Mucosa of rectum (tissue), 2 donors: Measurements from ENCODE around the gene ADCY10.
A peak's percentile ranks its signal among the peaks of the same experiment; 100 is the strongest.

ENCODE experiments used
- H3K27ac ChIP-seq, 2 donors: one replicate each; pipeline ENCODE4 v1.7.0; 2013; ENCODE audit warnings: inconsistent platforms in 2 of 2, low read depth in 2 of 2, low read length in 2 of 2
- H3K27me3 ChIP-seq, 2 donors: one replicate each; pipeline ENCODE4 v1.7.0; 2013; ENCODE audit warnings: low read length in 2 of 2; ENCODE audit not compliant: control insufficient read depth in 2 of 2, insufficient read depth in 2 of 2
- H3K36me3 ChIP-seq, 2 donors: one replicate each; pipeline ENCODE4 v1.7.0; 2013; ENCODE audit warnings: low read length in 2 of 2; ENCODE audit not compliant: control insufficient read depth in 2 of 2, insufficient read depth in 2 of 2
- H3K4me1 ChIP-seq, 2 donors: one replicate each; pipeline ENCODE4 v1.7.0; 2013; ENCODE audit warnings: low read length in 2 of 2, mild to moderate bottlenecking in 1 of 2; ENCODE audit not compliant: control insufficient read depth in 2 of 2, insufficient read depth in 2 of 2
- H3K4me3 ChIP-seq, 2 donors: one replicate each; pipeline ENCODE4 v1.7.0; 2013; ENCODE audit warnings: low read length in 2 of 2
- H3K9ac ChIP-seq, 2 donors: one replicate each; pipeline ENCODE4 v1.7.0; 2013; ENCODE audit warnings: low read length in 2 of 2, low read depth in 1 of 2, mild to moderate bottlenecking in 1 of 2
- H3K9me3 ChIP-seq, 2 donors: one replicate each; pipeline ENCODE4 v1.7.0; 2013; ENCODE audit warnings: low read length in 2 of 2; ENCODE audit not compliant: control insufficient read depth in 2 of 2
- donor health status: healthy.
- donor health status: Normal muscosa, but diverticular disease.

ADCY10 gene

DNA sequence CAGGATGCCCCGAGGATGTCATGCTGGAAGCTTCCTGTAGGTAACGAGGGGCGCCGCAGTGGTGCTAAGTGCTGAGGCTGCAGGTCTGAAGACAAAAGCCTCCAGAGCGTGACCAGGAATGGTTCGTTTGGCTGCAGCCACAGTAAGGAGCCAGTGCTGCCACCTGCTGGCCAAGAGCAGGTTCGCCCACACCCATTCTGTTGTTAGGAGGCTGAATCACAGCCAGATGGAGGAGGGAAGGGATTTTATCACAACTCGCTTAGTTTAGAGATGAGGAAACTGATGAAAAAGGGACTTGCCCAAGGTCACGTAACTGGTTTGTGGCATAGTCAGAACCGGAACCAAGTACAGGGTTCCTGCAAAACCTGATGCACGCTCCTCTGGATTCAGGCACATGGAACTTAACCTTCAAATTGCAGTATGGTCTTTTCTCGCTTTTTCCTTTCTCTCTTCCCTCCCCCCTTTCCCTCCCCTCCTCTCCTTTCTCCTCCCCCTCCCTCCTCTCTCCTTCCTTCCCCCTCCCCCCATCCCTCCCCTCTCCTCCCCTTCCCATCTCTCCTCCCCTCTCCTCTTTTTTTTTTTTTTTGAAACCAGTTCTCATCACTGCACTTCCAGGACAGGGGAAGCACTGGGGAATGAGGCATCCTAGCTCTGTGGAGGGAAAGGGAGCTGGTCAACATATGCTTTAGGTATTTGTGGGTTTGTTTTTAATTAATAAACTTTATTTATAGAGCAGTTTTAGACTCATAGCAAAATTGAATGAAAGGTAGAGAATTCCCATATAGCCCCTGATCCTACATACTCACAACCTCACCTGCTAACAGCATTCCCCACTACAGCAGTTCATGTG, 110.4 kb downstream of the ADCY10 start:
- Histone ChIP-seq H3K27me3 (no peaks in the 10 kb centered on the region), H3K9me3 (no peaks in the 10 kb centered on the region), H3K36me3 (no peaks in the 10 kb centered on the region), H3K4me3 (no peak overlapping the region), H3K27ac (no peak overlapping the region), H3K9ac (peak overlapping the region in 1 of 2 donors; percentile 35), H3K4me1 (peaks cover 0 to 3% of the 10 kb centered on the region in 2 donors)

DNA sequence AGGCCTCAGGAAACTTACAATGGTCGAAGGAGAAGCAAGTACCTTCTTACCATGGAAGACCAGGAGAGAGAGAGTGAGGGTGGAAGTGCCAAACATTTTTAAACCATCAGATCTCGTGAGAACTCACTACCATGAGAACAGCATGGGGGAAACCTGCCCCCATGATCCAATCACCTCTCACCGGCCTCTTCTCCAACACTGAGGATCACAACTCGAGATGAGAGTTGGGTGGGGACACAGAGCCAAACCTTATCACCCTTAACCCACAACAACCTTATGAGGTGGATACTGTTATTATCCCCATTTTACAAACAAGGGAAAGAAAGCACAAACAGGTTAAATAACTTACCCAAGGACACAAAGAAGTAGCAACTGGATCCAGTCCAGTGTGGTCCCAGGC, 111.7 kb downstream of the ADCY10 start:
- H3K4me3 ChIP-seq: no peak overlapping the region
- H3K4me1 ChIP-seq: peaks cover 0 to 3% of the 10 kb centered on the region in 2 donors
- no peaks in the 10 kb centered on the region for H3K27me3 ChIP-seq
- H3K36me3 ChIP-seq: no peaks in the 10 kb centered on the region
- no peak overlapping the region for H3K27ac ChIP-seq
- no peak overlapping the region for H3K9ac ChIP-seq
- H3K9me3 ChIP-seq: no peaks in the 10 kb centered on the region

DNA sequence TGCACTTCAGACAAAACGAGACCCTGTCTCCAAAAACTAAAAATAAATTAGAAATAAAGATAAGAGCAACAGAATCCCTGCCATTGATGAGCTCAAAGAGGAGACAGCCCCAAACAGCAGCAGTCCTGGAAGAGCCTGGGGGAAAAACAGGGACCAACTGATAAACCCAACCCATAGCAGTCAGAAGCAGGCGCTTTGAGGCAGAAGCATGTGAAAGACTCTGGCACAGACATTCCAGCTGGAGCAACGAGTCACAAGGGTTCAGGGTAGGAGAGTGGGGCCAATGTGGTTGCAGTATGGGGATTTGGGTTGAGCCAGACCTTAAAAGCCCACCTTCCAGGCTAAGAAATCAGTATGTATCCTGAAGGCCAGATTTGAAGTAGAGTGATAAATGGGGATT, 113.7 kb downstream of the ADCY10 start:
- Histone ChIP-seq H3K4me3 (no peak overlapping the region), H3K27me3 (no peaks in the 10 kb centered on the region), H3K9me3 (no peaks in the 10 kb centered on the region), H3K4me1 (peaks cover 0 to 3% of the 10 kb centered on the region in 2 donors), H3K9ac (no peak overlapping the region), H3K27ac (no peak overlapping the region), H3K36me3 (no peaks in the 10 kb centered on the region)

DNA sequence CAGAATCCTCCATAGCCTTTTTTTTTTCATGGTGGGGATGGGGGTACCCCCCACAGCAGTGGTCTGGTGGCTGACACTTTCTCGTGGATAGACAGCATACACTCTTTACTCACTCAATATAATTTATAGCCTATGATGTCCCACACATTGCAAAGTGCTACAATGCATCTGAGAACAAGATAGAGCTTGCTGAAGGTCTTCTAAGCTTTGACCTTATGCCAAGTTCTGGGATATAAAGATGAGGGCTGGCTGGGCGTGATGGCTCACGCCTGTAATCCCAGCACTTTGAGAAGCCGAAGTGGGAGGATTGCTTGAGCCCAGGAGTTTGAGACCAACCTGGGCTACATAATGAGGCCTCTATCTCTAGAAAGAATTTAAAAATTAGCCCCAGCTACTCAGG, 114.2 kb downstream of the ADCY10 start:
- no peak overlapping the region for H3K27ac ChIP-seq
- H3K4me1 ChIP-seq: peaks cover 0 to 3% of the 10 kb centered on the region in 2 donors

DNA sequence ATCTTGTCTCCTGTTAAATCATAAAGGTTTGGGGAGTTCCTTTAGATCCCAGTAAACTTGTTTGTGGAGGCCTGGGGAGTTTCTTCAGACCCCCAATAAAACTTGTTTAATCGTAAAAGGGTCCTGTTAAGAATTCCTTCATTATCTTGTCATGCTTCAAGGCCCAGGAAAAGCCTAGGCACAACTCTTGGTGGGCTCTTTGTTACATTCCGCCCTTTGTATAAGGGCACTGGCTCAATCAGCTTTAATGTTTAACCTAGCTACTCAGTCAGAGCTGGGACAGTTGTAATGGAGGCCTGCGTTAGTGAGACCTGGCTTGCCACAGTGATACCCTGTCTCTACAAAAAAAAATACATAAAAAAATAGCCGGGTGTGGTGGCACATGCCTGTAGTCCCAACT, 115.0 kb downstream of the ADCY10 start:
- no peak overlapping the region for H3K27ac ChIP-seq
- no peak overlapping the region for H3K4me3 ChIP-seq
- no peaks in the 10 kb centered on the region for H3K36me3 ChIP-seq
- H3K9me3 ChIP-seq: no peaks in the 10 kb centered on the region
- H3K9ac ChIP-seq: no peak overlapping the region
- no peaks in the 10 kb centered on the region for H3K27me3 ChIP-seq
- peaks cover 0 to 3% of the 10 kb centered on the region in 2 donors for H3K4me1 ChIP-seq

More for the DNA sequence above, 114.2 kb downstream of the ADCY10 start:
- H3K27me3 ChIP-seq: no peaks in the 10 kb centered on the region
- no peaks in the 10 kb centered on the region for H3K36me3 ChIP-seq
- H3K9ac ChIP-seq: no peak overlapping the region
- no peak overlapping the region for H3K4me3 ChIP-seq
- H3K9me3 ChIP-seq: no peaks in the 10 kb centered on the region

DNA sequence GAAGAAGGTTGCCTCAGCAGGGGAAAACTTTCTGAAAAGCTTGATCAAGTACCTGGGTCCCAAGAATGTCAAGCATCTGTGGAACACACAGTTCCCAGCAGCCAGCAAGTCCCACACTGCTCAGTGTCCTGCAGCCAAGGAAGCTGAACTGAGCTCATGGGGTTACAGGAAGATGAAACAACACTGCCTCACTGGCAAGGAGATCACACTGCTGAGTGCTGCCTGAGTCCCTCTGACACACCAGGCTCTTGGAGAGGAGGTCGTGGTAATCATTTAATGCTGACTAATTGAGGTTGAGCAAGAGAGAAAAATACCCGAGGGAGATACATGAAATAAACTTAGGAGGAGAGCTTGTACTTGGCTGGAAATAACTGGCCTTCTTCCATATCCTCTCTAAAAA, 116.9 kb downstream of the ADCY10 start:
- Histone ChIP-seq H3K27ac (peak overlapping the region; percentile 4), H3K9ac (no peak overlapping the region), H3K27me3 (no peaks in the 10 kb centered on the region), H3K9me3 (no peaks in the 10 kb centered on the region), H3K4me3 (no peak overlapping the region), H3K36me3 (no peaks in the 10 kb centered on the region), H3K4me1 (no peaks in the 10 kb centered on the region)

DNA sequence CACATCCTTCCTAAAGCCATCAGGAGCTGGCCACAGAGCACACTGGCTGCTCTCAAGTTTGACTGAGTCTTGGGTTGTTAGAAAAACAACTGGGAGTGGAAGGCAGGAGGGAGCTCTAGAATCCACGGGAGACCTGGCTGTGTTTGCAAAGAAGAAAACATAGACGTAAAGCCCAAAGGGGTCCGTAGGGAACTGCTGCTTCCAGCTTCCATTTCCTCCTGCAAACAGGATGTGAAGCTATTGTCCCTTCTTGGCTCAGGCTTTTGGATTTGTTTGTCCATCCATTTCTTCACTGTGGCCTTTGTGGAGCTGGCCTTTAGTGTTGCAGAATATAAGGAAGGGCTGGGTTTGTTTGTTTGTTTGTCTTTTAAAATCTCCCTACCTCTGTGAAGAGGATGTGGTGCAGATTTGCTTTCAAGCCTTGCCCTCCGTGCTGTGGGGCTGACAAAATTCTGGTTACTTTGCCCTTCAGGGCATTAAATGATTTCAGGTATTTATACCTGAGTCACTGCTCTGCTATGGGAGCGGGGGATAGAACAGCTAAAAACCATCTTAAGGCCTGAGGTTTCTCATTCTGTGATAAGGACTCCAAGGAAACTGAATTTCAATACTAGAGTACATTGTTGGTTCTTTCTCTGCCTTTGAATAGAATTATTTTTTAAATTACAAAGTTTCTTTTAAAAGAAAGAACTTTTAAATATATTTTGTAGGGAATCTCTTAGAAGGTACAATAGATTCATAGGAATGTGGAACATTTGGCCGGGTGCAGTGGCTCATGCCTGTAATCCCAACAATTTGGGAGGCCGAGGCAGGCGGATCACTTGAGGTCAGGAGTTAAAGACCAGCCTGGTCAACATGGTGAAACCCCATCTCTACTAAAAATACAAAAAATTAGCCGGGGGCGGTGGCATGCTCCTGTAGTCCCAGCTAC, 117.9 kb downstream of the ADCY10 start:
- Histone ChIP-seq H3K4me1 (no peaks in the 10 kb centered on the region), H3K9ac (no peak overlapping the region), H3K36me3 (peaks cover 0 to 2% of the 10 kb centered on the region in 2 donors), H3K27ac (peak overlapping the region in 1 of 2 donors; percentile 4), H3K27me3 (no peaks in the 10 kb centered on the region), H3K4me3 (no peak overlapping the region), H3K9me3 (no peaks in the 10 kb centered on the region)

DNA sequence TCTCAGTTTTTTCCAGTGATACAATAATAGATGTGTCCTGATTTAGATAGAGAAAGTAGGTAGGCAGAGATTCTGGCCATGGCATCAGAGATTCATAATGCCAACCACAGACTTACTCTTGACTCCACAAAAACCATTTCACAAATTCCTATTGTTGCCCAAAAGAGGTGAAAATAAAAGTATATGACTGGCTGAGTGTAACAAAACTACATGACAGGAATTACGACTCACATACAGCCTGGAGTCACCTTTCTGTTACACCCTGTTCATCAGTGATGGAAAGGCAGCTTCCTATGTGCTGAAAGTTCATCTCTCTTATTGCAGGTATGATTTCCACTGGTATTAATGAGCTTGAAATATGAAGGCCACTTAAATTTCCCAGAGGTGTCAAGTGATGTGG, 119.9 kb downstream of the ADCY10 start:
- no peak overlapping the region for H3K9ac ChIP-seq
- no peaks in the 10 kb centered on the region for H3K4me1 ChIP-seq
- no peak overlapping the region for H3K4me3 ChIP-seq
- no peaks in the 10 kb centered on the region for H3K9me3 ChIP-seq
- no peaks in the 10 kb centered on the region for H3K27me3 ChIP-seq
- H3K27ac ChIP-seq: no peak overlapping the region
- peaks cover 8 to 14% of the 10 kb centered on the region in 2 donors for H3K36me3 ChIP-seq

DNA sequence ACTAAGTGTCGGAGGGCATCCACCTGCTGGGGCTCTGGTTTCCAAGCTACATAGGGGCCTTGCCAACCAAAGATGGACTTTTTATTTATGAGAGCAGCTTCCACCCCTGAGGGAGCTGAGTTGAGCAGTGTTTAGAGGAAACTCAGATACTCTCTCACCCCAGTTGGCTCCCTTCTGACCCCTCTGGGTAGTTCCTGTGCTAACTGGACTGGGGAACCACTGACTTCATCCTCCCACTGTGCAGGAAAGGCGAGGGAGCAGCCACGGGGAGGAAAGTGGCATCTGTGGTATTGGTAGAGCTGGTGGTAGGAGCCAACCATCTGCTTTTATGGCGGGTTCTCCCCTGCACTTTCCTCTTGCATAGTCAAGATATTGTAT, 121.8 kb downstream of the ADCY10 start:
- Histone ChIP-seq H3K36me3 (peaks cover 20% of the 10 kb centered on the region in 2 donors), H3K27me3 (no peaks in the 10 kb centered on the region), H3K9ac (no peak overlapping the region), H3K9me3 (no peaks in the 10 kb centered on the region), H3K4me1 (no peaks in the 10 kb centered on the region), H3K27ac (no peak overlapping the region), H3K4me3 (no peak overlapping the region)
